ENCODE results near the gene PLPP7.
"Not testable (repeated sequence)": the region's sequence is repeated elsewhere in the genome, so short reads cannot be mapped to it uniquely, and the experiment has no call there.

PLPP7 gene

GRCh38 chr9:131270171-131271015 is 19.1 kb upstream of the PLPP7 start:
- DNase-seq, result no peak

GRCh38 chr9:131271016-131271273 is 18.6 kb upstream of the PLPP7 start:
- not testable (repeated sequence) for DNase-seq

GRCh38 chr9:131271506-131271931 is 18.0 kb upstream of the PLPP7 start:
- DNase-seq, result no peak

- DNase-seq, result no peak
These were observed 17.3 kb upstream of the PLPP7 start for GRCh38 chr9:131272212-131272611.

- DNase-seq, result no peak
These were observed 16.2 kb upstream of the PLPP7 start for GRCh38 chr9:131273146-131273855.

- no peak for DNase-seq
These were observed 15.5 kb upstream of the PLPP7 start for GRCh38 chr9:131273856-131274673.

GRCh38 chr9:131274674-131275331 is 14.7 kb upstream of the PLPP7 start:
- no peak for DNase-seq

- no peak for DNase-seq
These were observed 14.0 kb upstream of the PLPP7 start for GRCh38 chr9:131275332-131276093.

- no peak for DNase-seq
These were observed 13.2 kb upstream of the PLPP7 start, which contains the start of gene FAM78A for GRCh38 chr9:131276094-131276888. FAM78A (minus strand) TSS chr9:131276510; CDS start chr9:131276179, 331 bp downstream.

- DNase-seq, result no peak
These were observed 12.6 kb upstream of the PLPP7 start for GRCh38 chr9:131276891-131277286.

GRCh38 chr9:131277287-131277909 is 12.1 kb upstream of the PLPP7 start:
- no peak for DNase-seq

GRCh38 chr9:131277910-131278701 is 11.4 kb upstream of the PLPP7 start:
- DNase-seq, result peak; percentile 69

- no peak for DNase-seq
These were observed 10.8 kb upstream of the PLPP7 start for GRCh38 chr9:131278702-131279111.

- DNase-seq, result no peak
These were observed 10.2 kb upstream of the PLPP7 start for GRCh38 chr9:131279196-131279862.

- DNase-seq, result no peak
These were observed 9.5 kb upstream of the PLPP7 start for GRCh38 chr9:131279863-131280570.

- DNase-seq, result no peak
These were observed 8.9 kb upstream of the PLPP7 start for GRCh38 chr9:131280660-131281059.

GRCh38 chr9:131281119-131281965 is 8.2 kb upstream of the PLPP7 start:
- no peak for DNase-seq

GRCh38 chr9:131282175-131282574 is 7.3 kb upstream of the PLPP7 start:
- DNase-seq, result no peak

Measured in stimulated activated CD4-positive, alpha-beta T cell treated with anti-CD3 and anti-CD28 coated beads, Interleukin-12 subunit alpha, Interleukin-12 subunit beta, amount 100 ng/mL, for 4 hours (primary cell).